ENCODE results near the gene NXPH2.
A peak's percentile ranks its signal among the peaks of the same experiment; 100 is the strongest.

Gene NXPH2

DNA sequence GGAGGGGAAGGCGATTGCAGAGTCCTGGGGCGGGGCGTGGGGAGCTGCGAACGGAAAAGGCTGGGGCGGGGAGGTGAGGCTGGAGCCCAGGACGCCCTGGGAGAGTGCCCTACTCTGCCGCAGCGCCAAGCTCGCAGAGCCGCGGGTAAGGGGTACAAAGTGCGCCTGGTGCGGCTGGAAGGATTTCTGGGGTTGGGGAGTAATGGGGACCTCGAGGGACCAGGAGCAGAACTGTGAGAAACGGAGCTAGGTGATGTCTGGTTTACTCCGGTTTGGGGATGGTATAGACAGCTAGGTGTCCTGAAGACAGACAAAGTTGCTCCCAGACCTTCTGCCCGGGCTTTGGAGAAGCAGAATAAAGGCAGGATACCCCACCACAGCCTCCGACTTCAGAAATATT, 718 bp upstream of the NXPH2 start:
- Histone ChIP-seq H3K4me3 (ENCODE audit: low read depth in 1 of 2, low read length in 2 of 2) (peak overlapping the region in 1 of 2 donors; percentile 73), H3K9me3 (ENCODE audit: control insufficient read depth in 1 of 2, low read length in 2 of 2) (no peaks in the 10 kb centered on the region), H3K4me1 (ENCODE audit: control insufficient read depth in 1 of 2, insufficient read depth in 2 of 2, low read length in 2 of 2) (peaks cover 0 to 20% of the 10 kb centered on the region in 2 donors), H3K36me3 (ENCODE audit: control insufficient read depth in 1 of 2, insufficient read depth in 2 of 2, low read length in 2 of 2) (no peaks in the 10 kb centered on the region), H3K27ac (ENCODE audit: low read length) (no peak overlapping the region), H3K27me3 (ENCODE audit: low read depth, low read length) (peaks cover 34% of the 10 kb centered on the region)

DNA sequence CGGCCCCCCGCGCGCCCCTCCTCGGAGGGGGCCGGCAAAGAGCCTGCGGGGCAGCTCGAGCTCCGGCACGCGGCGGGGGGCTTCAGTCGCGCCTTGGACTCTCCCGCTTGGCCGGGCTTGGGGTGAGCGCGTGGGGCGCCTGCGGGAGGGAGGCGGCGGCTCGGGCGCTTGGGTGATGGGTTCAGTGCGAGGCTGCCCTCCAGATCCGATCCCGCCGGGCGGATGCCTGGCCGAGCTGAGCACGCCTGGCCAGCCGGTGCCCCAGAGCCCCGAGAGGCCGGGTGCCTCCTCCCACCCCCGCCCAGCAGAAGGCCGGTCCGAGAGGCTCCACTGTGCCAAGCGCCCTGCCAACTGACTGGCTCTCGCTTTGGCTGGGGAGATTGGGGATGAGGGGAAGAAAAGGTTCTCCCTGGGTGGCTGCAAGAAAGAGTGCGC, 273 bp upstream of the NXPH2 start:
- Histone ChIP-seq H3K4me1 (ENCODE audit: control insufficient read depth in 1 of 2, insufficient read depth in 2 of 2, low read length in 2 of 2) (peaks cover 0 to 20% of the 10 kb centered on the region in 2 donors), H3K4me3 (ENCODE audit: low read depth in 1 of 2, low read length in 2 of 2) (peak overlapping the region in 1 of 2 donors; percentile 73), H3K36me3 (ENCODE audit: control insufficient read depth in 1 of 2, insufficient read depth in 2 of 2, low read length in 2 of 2) (no peaks in the 10 kb centered on the region), H3K9me3 (ENCODE audit: control insufficient read depth in 1 of 2, low read length in 2 of 2) (no peaks in the 10 kb centered on the region), H3K27me3 (ENCODE audit: low read depth, low read length) (peaks cover 34% of the 10 kb centered on the region), H3K27ac (ENCODE audit: low read length) (no peak overlapping the region)

- Histone ChIP-seq H3K9me3 (ENCODE audit: control insufficient read depth in 1 of 2, low read length in 2 of 2) (no peaks in the 10 kb centered on the region), H3K27me3 (ENCODE audit: low read depth, low read length) (peaks cover 34% of the 10 kb centered on the region)
Measured at GRCh38 chr2:138779406-138779780, 797 bp downstream of the NXPH2 start.

DNA sequence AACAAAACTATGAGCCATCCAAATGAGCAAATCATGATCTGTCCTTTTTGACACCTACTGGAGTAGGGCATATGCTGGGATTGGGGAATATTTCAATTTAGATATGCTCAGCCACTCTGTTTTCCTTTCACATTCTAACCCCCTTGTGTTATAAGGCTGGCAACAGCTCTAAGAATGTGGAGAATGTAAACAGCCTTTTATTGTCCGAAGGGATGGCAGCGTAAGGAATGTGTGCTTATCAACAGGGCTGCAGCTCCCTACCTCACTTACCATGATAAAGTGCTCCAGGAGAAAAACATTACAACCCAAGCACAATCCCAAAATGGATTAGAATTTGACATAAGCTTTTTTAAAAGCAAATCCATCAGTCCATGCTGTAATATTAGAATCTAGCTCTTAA, 2.2 kb downstream of the NXPH2 start:
- peaks cover 34% of the 10 kb centered on the region for H3K27me3 ChIP-seq (ENCODE audit: low read depth, low read length)
- no peaks in the 10 kb centered on the region for H3K36me3 ChIP-seq (ENCODE audit: control insufficient read depth in 1 of 2, insufficient read depth in 2 of 2, low read length in 2 of 2)
- H3K4me3 ChIP-seq (ENCODE audit: low read depth in 1 of 2, low read length in 2 of 2) = no peak overlapping the region

More at GRCh38 chr2:138779406-138779780, 797 bp downstream of the NXPH2 start:
- Histone ChIP-seq H3K4me1 (ENCODE audit: control insufficient read depth in 1 of 2, insufficient read depth in 2 of 2, low read length in 2 of 2) (peaks cover 0 to 20% of the 10 kb centered on the region in 2 donors), H3K36me3 (ENCODE audit: control insufficient read depth in 1 of 2, insufficient read depth in 2 of 2, low read length in 2 of 2) (no peaks in the 10 kb centered on the region), H3K4me3 (ENCODE audit: low read depth in 1 of 2, low read length in 2 of 2) (peak overlapping the region in 1 of 2 donors; percentile 73), H3K27ac (ENCODE audit: low read length) (no peak overlapping the region)

GRCh38 chr2:138775736-138776135, 4.5 kb downstream of the NXPH2 start:
- Histone ChIP-seq H3K9me3 (ENCODE audit: control insufficient read depth in 1 of 2, low read length in 2 of 2) (no peaks in the 10 kb centered on the region), H3K27ac (ENCODE audit: low read length) (no peak overlapping the region), H3K27me3 (ENCODE audit: low read depth, low read length) (peaks cover 23% of the 10 kb centered on the region), H3K4me3 (ENCODE audit: low read depth in 1 of 2, low read length in 2 of 2) (no peak overlapping the region), H3K36me3 (ENCODE audit: control insufficient read depth in 1 of 2, insufficient read depth in 2 of 2, low read length in 2 of 2) (no peaks in the 10 kb centered on the region), H3K4me1 (ENCODE audit: control insufficient read depth in 1 of 2, insufficient read depth in 2 of 2, low read length in 2 of 2) (peaks cover 0 to 19% of the 10 kb centered on the region in 2 donors)

More for the DNA sequence above, 2.2 kb downstream of the NXPH2 start:
- Histone ChIP-seq H3K9me3 (ENCODE audit: control insufficient read depth in 1 of 2, low read length in 2 of 2) (no peaks in the 10 kb centered on the region), H3K4me1 (ENCODE audit: control insufficient read depth in 1 of 2, insufficient read depth in 2 of 2, low read length in 2 of 2) (peaks cover 0 to 20% of the 10 kb centered on the region in 2 donors), H3K27ac (ENCODE audit: low read length) (no peak overlapping the region)

DNA sequence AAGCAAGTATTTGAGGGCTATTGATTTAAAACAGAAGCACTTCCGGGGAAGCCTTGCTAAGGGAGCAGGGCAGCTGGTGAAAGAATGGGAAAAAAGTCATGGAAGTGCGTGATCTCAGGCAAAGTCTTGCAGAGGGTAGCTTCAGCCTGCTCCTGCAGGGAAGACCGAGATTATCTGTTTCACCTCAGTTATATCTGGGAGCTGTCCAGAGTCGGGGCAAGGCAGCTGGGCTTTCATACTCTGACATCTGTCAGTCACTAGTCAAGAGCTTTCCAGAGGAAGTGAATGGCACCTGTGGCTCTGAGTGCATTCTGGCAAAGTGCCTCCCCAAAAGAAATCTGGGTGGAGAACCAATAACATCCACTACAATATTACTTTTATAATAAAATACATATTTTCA, 8.7 kb downstream of the NXPH2 start:
- H3K4me1 ChIP-seq (ENCODE audit: control insufficient read depth in 1 of 2, insufficient read depth in 2 of 2, low read length in 2 of 2) = no peaks in the 10 kb centered on the region
- H3K27me3 ChIP-seq (ENCODE audit: low read depth, low read length) = no peaks in the 10 kb centered on the region
- H3K4me3 ChIP-seq (ENCODE audit: low read depth in 1 of 2, low read length in 2 of 2) = no peak overlapping the region

GRCh38 chr2:138767101-138767500, 13.1 kb downstream of the NXPH2 start:
- Histone ChIP-seq H3K27ac (ENCODE audit: low read length) (no peak overlapping the region), H3K27me3 (ENCODE audit: low read depth, low read length) (no peaks in the 10 kb centered on the region), H3K4me1 (ENCODE audit: control insufficient read depth in 1 of 2, insufficient read depth in 2 of 2, low read length in 2 of 2) (no peaks in the 10 kb centered on the region), H3K36me3 (ENCODE audit: control insufficient read depth in 1 of 2, insufficient read depth in 2 of 2, low read length in 2 of 2) (no peaks in the 10 kb centered on the region), H3K9me3 (ENCODE audit: control insufficient read depth in 1 of 2, low read length in 2 of 2) (no peaks in the 10 kb centered on the region), H3K4me3 (ENCODE audit: low read depth in 1 of 2, low read length in 2 of 2) (no peak overlapping the region)

More for the DNA sequence above, 8.7 kb downstream of the NXPH2 start:
- Histone ChIP-seq H3K36me3 (ENCODE audit: control insufficient read depth in 1 of 2, insufficient read depth in 2 of 2, low read length in 2 of 2) (no peaks in the 10 kb centered on the region), H3K27ac (ENCODE audit: low read length) (no peak overlapping the region), H3K9me3 (ENCODE audit: control insufficient read depth in 1 of 2, low read length in 2 of 2) (no peaks in the 10 kb centered on the region)

- H3K27me3 ChIP-seq (ENCODE audit: low read depth, low read length) = no peaks in the 10 kb centered on the region
- H3K9me3 ChIP-seq (ENCODE audit: control insufficient read depth in 1 of 2, low read length in 2 of 2) = no peaks in the 10 kb centered on the region
- H3K4me3 ChIP-seq (ENCODE audit: low read depth in 1 of 2, low read length in 2 of 2) = no peak overlapping the region
- no peak overlapping the region for H3K27ac ChIP-seq (ENCODE audit: low read length)
- H3K36me3 ChIP-seq (ENCODE audit: control insufficient read depth in 1 of 2, insufficient read depth in 2 of 2, low read length in 2 of 2) = no peaks in the 10 kb centered on the region
- H3K4me1 ChIP-seq (ENCODE audit: control insufficient read depth in 1 of 2, insufficient read depth in 2 of 2, low read length in 2 of 2) = no peaks in the 10 kb centered on the region
Measured at GRCh38 chr2:138766464-138766863, 13.7 kb downstream of the NXPH2 start.

DNA sequence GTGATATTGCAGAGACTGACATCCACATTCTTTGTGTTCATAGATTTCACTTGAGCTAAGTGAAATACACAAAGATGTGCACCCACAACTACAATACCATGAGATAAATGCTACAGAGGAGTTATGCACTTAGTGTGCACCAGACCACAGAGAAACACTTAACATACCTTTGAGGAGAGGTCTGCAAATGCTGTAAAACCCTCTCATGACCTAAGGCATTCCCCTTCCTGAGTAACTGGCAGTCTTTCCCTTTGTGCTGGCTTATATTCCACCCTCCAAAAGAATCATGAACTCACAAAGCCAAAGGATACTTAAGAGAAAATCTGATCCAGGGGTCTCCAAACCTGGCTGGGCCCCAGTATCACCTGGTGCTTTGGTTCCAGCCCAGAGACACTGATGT, 16.2 kb downstream of the NXPH2 start:
- H3K36me3 ChIP-seq (ENCODE audit: control insufficient read depth in 1 of 2, insufficient read depth in 2 of 2, low read length in 2 of 2) = no peaks in the 10 kb centered on the region
- no peak overlapping the region for H3K27ac ChIP-seq (ENCODE audit: low read length)
- no peaks in the 10 kb centered on the region for H3K9me3 ChIP-seq (ENCODE audit: control insufficient read depth in 1 of 2, low read length in 2 of 2)
- H3K4me1 ChIP-seq (ENCODE audit: control insufficient read depth in 1 of 2, insufficient read depth in 2 of 2, low read length in 2 of 2) = no peaks in the 10 kb centered on the region
- no peak overlapping the region for H3K4me3 ChIP-seq (ENCODE audit: low read depth in 1 of 2, low read length in 2 of 2)
- H3K27me3 ChIP-seq (ENCODE audit: low read depth, low read length) = no peaks in the 10 kb centered on the region

DNA sequence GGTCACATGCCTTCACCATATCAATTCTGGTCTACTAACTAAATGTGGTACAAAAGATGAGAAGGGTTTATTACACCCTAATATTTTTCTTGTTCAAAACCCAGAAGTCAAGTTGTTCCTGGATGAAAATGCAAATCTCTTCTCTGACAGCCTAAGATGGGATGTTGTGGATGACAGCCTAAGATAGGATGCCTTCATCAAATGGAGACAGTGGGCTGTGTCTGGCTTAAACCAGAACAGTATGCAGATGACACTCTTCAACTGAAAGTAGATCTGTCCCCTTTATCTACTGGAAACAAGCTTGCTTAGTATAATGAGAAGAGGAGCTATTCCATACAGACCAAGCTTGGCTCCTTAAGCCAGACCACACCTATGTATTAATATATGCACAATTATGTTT, 17.7 kb downstream of the NXPH2 start:
- Histone ChIP-seq H3K27ac (ENCODE audit: low read length) (no peak overlapping the region), H3K4me1 (ENCODE audit: control insufficient read depth in 1 of 2, insufficient read depth in 2 of 2, low read length in 2 of 2) (no peaks in the 10 kb centered on the region)

GRCh38 chr2:138760676-138761075, 19.5 kb downstream of the NXPH2 start:
- Histone ChIP-seq H3K9me3 (ENCODE audit: control insufficient read depth in 1 of 2, low read length in 2 of 2) (no peaks in the 10 kb centered on the region), H3K36me3 (ENCODE audit: control insufficient read depth in 1 of 2, insufficient read depth in 2 of 2, low read length in 2 of 2) (no peaks in the 10 kb centered on the region), H3K27ac (ENCODE audit: low read length) (no peak overlapping the region), H3K4me1 (ENCODE audit: control insufficient read depth in 1 of 2, insufficient read depth in 2 of 2, low read length in 2 of 2) (no peaks in the 10 kb centered on the region), H3K4me3 (ENCODE audit: low read depth in 1 of 2, low read length in 2 of 2) (no peak overlapping the region), H3K27me3 (ENCODE audit: low read depth, low read length) (no peaks in the 10 kb centered on the region)

More for the DNA sequence above, 17.7 kb downstream of the NXPH2 start:
- Histone ChIP-seq H3K27me3 (ENCODE audit: low read depth, low read length) (no peaks in the 10 kb centered on the region), H3K4me3 (ENCODE audit: low read depth in 1 of 2, low read length in 2 of 2) (no peak overlapping the region), H3K9me3 (ENCODE audit: control insufficient read depth in 1 of 2, low read length in 2 of 2) (no peaks in the 10 kb centered on the region), H3K36me3 (ENCODE audit: control insufficient read depth in 1 of 2, insufficient read depth in 2 of 2, low read length in 2 of 2) (no peaks in the 10 kb centered on the region)

DNA sequence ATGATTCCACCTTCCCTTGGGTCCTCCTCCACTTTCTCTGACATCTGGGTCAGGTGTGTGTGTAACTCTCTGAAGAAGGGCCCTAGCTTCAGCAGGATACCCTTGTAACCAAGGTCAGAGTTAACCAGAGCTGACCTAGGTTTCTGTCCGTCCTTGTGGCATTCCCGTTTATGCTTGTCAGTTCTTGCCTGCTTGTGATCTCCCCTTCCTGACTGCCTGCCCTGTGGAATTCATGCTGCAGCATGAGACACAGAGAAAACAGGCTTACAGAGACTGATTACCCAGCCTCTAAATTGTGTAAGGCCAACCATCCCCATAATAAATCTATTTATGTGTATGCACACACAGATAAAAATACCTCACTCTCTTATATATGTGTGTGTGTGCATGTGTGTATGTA, 22.8 kb downstream of the NXPH2 start:
- Histone ChIP-seq H3K4me3 (ENCODE audit: low read depth in 1 of 2, low read length in 2 of 2) (no peak overlapping the region), H3K36me3 (ENCODE audit: control insufficient read depth in 1 of 2, insufficient read depth in 2 of 2, low read length in 2 of 2) (no peaks in the 10 kb centered on the region), H3K4me1 (ENCODE audit: control insufficient read depth in 1 of 2, insufficient read depth in 2 of 2, low read length in 2 of 2) (no peaks in the 10 kb centered on the region), H3K27me3 (ENCODE audit: low read depth, low read length) (no peaks in the 10 kb centered on the region), H3K27ac (ENCODE audit: low read length) (no peak overlapping the region), H3K9me3 (ENCODE audit: control insufficient read depth in 1 of 2, low read length in 2 of 2) (peaks cover 0 to 2% of the 10 kb centered on the region in 2 donors)
